Left ventricle myocardium superior (tissue), 1 donor: ENCODE measurements around the gene CST11. TPM values are rescaled to one million over a fixed set of nuclear protein-coding genes. Genes with fewer than 3 reads are reported as not detected.
"Not testable (repeated sequence)": the region's sequence is repeated elsewhere in the genome, so short reads cannot be mapped to it uniquely, and the experiment has no call there.

Experiments used
- ATAC-seq: fragments of 200-7000 bp; cut with Tn5 transposase; one replicate; pipeline ENCODE4 v1.9.1; 2020; ENCODE audit warnings: mild to moderate bottlenecking, moderate library complexity
- DNase-seq: peaks from one replicate; pipeline ENCODE4 v3.0.0-alpha.2; 2020
- intact Hi-C: fragments of 100-400 bp; cut with micrococcal nuclease; formaldehyde crosslinking; loops from one replicate; pipeline ENCODE4 v1.11.0; 2022
- long read RNA-seq: library from polyadenylated mRNA; unstranded; transcript quantifications from one replicate; pipeline ENCODE4 v2.0.0, GENCODE V29; 2021
- total RNA-seq: library from RNA; stranded (reverse); fragmentation: NEBNext Ultra II Directional; extraction: Animal tissue kit (Norgen Biotek cat#: 25700); gene quantifications from one replicate; pipeline ENCODE4 v1.2.1, GENCODE V29; 2021
- donor health status: DM: no; HTN: yes; CAD: no; lungs with severe emphysema.

The CST11 gene, protein sequence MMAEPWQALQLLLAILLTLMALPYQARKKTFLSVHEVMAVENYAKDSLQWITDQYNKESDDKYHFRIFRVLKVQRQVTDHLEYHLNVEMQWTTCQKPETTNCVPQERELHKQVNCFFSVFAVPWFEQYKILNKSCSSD
- not detected for total RNA-seq
- long read RNA-seq, result 0 reads

DNA sequence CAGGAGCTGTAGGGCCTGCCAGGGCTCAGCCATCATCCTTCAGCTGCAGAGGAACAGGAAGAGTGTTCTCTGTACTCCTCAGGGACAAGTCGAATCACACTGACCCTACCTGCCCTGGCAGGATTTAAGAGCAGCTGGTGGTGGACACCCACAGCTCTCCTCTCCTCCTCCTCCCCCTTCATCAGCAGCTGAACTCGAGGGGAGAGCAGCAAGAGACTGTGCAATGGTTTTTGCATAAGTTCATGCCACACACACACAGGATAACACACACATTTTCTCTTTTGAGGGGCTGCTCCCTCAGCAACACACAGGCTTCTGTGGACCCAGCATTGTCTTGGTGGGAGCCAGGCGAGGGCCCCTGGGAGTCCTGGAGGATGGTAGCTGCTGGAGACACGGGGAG is at the start of gene CST11:
Gene CST11, minus strand, starts transcription at position 101 of the 400 bp plus-strand sequence. Its CDS starts 65 bp downstream, at position 36.
- DNase-seq, result no peak
- ATAC-seq, result no peak
- intact Hi-C loops, result no loop called here

DNA sequence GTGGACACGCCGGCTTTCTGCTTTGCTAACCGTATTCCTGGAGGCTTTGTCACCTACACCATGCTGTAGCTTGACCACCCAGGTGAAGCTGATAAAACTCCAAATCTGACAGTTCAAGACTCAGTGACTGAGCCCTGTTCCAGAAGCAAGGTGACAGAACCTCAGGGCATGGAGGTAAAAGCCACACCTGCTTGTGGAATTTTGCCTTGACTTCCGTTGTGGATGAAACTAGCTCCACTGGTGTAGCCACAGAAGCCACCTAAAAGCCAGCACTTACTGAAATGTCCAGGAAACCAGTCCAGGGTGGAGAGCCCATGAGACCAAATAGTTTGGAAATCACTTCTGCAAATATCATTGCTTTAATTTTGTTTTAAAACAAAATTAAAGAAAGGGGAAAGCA is 49.2 kb upstream of the CST11 start:
- ATAC-seq (no peak), DNase-seq (no peak)
- intact Hi-C loops, result no loop called here

- ATAC-seq (no peak), DNase-seq (no peak)
- intact Hi-C loops, result no loop called here
These were observed 44.9 kb upstream of the CST11 start for GRCh38 chr20:23497536-23497935.

DNA sequence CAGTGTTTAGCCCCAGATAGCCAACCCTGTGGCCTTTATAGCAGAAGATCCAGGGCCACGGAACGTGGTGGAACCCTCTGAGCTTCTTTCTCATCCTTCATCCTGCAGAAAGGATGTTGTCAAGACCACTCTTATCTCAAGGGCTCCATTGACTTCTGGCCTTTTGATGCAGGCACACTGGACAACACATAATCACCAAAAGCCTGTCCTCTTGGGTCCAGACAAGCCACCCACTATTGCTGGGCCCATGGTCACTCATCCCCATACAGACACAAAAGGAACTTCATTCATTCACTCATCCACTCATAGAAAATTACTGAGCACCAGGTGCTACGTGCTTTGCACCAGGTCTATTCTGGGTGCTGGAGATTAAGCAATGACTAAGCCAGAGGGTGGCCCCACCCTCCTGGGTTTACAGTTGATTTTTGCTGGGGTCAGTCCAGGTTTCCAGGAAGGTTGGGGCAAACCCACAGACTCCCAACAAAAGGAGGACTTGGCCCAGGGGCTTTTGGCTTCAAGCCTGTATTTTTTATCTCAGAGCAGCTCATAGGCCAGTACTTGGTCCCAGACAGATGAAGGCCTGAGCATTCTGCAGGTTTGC is 40.6 kb upstream of the CST11 start:
- ATAC-seq (no peak), DNase-seq (no peak)
- intact Hi-C loops, result no loop called here

- intact Hi-C loops, result no loop called here
- ATAC-seq, result no peak
- no peak for DNase-seq
These were observed 39.6 kb upstream of the CST11 start for GRCh38 chr20:23492292-23492691.

DNA sequence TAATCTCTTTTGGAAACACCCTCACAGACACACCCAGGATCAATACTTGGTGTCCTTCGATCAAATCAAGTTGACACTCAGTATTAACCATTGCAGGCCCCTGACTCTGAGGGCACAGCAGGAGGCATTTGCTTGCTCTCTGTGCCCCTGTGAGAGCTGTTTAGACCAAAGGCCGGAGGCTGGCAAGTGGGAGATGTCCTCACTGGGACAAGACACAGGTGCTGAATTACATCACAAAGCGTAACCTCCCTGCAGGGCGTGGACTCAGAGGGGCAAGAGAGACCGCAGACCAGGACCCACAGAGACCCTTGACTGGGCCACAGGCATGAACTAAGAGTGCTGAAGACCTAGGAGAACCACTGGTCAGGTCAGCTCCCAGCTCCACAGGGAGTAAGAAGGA is 38.1 kb upstream of the CST11 start, which contains the start of gene CST8:
Gene CST8, plus strand, starts transcription at position 301 of the 400 bp plus-strand sequence. CDS start 551 bp downstream, outside the sequence.
- no peak for ATAC-seq
- intact Hi-C loops, result no loop called here
- no peak for DNase-seq

- intact Hi-C loops, result no loop called here
- ATAC-seq, result no peak
- no peak for DNase-seq
These were observed 36.3 kb upstream of the CST11 start for GRCh38 chr20:23488996-23489395.

- ATAC-seq, result no peak
- intact Hi-C loops, result no loop called here
- DNase-seq, result no peak
These were observed 35.8 kb upstream of the CST11 start for GRCh38 chr20:23488470-23488869.

DNA sequence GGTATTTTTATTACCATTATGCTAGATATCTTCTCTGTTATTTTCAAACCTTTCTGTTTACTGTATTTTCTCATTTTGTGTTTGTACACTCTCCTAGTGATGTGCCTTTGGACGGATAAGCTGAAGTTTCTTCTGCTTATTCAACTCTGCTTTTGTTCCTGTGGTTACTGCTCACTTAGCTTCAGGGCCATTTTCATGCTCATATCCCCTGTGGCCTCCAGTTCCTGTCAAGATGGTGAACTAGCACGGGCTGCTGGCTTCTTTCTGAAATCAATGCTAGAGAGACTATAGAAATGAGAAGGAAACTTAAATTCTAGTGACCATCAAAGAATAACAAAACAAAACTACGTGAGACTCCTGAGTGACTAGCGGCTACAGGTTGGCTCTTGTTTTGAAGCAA is 31.4 kb upstream of the CST11 start:
- no peak for ATAC-seq

DNA sequence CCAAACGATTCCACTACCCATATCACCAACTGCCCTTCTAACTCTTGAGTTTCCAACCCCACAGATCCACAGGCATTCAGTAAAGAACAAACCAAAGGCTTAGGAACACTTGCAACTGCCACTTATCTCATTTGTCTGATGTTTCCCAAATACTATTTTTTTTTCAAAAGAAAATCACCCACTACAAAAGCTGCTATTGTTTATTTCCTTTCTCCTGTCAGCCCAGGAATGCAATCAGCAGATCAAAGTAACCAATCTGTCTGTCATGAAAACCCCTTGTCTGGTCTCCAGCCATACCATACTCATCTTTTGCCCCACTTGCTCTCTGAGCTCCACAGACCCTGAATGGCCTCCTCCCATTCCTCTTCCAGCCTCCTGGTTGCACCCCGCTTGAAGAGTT is 29.5 kb upstream of the CST11 start:
- ATAC-seq, result no peak
- intact Hi-C loops, result no loop called here
- DNase-seq, result no peak

More for the DNA sequence above, 31.4 kb upstream of the CST11 start:
- no peak for DNase-seq
- intact Hi-C loops, result no loop called here

DNA sequence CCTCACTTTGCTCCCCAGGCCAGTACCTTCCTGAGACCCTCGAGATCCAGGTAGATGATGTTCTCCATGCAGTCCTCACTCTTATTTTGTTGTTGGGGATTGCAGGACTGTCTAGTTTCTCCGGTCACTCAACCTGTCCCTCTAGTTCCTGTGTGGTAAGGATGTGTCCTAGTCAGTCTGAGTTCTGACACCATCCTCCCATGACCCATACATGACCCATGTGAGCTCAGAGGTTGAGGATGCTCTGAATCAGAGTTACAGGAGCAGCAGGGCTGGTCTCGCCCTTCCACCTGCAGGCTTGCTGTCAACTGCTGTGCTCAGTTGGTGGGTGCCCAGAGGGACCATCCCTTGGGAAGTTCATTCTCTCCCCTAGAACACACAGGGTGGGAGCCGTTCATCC is 26.4 kb upstream of the CST11 start:
- DNase-seq, result no peak
- ATAC-seq, result no peak
- intact Hi-C loops, result no loop called here

DNA sequence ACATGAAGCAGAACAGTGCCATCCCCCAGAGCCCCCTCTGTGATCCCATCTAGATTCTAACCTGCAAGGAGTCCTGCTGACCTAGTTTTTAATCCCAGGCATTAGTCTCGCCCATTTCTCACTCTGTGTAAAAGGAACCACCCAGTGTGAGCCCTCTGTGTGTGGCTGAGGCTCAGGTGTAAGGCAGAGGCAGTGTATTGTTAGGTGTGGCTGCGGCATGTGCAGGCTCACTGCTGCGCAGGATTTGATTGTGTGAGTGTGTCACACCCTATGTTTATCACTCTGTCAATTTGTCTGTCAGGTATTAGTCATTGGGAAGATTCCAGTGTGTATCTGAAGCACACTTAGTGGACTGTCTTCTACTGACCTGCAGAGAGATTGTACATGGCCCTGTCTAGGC is 24.5 kb upstream of the CST11 start:
- intact Hi-C loops, result no loop called here
- ATAC-seq (no peak), DNase-seq (no peak)

DNA sequence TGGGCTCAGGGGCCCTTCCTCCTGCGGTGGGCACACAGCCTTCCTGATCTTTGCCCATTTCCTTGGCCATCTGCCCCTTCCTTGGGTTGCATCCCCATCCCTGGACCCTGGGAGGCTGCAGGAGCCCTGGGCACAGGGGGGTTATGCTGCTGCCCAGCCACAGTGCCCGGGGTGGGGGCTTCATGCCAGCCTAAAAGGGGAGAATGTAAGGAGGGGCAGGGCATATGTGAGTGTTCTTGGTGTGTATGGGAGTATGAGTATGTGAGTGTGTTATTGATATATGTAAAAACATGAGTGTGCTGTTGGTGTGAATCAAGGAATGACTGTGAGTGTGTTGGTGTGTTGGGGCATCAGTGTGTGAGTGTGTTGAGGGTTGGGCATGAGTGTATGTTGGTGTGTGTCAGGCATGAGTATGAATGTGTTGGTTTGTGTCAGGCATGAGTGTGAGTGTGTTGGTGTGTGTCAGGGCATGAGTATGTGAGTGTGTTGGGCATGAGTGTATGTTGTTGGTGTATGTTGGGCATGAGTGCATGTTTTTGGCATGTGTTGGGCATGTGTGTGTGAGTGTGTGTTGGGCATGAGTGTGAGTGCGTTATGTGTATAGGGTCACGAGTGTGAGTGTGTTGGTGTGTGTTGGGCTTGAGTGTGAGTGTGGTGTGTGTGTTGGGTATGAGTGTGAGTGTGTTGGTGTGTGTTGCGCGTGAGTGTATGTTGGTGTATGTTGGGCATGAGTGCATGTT is 23.5 kb upstream of the CST11 start:
- intact Hi-C loops, result no loop called here
- ATAC-seq, result no peak
- DNase-seq, result no peak

DNA sequence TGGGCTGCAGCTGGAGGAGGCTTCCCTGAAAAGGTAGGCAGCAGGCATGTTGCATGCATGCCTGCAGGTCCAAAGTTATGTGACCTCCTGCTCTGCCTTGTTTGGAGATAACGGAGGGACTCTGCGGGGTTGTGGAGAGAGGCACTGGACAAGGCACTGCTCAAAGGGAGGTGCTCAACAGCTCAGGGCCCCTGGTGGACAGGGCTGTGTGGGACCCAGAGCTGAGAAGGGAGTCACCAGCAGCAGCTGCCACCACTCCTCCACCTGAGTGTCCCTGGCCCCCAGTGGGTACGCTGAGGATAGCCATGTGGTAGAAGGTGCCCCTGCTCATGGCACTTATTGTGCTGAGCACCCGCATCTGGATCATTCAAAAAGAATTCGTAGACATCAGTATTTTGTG is 22.7 kb upstream of the CST11 start:
- no peak for ATAC-seq
- intact Hi-C loops, result no loop called here

GRCh38 chr20:23473293-23473692 is 20.6 kb upstream of the CST11 start:
- intact Hi-C loops, ATAC-seq: not testable (repeated sequence)

More for the DNA sequence above, 22.7 kb upstream of the CST11 start:
- DNase-seq, result no peak

GRCh38 chr20:23472306-23472705 is 19.6 kb upstream of the CST11 start:
- ATAC-seq, intact Hi-C loops, DNase-seq: not testable (repeated sequence)

More at GRCh38 chr20:23473293-23473692, 20.6 kb upstream of the CST11 start:
- not testable (repeated sequence) for DNase-seq

DNA sequence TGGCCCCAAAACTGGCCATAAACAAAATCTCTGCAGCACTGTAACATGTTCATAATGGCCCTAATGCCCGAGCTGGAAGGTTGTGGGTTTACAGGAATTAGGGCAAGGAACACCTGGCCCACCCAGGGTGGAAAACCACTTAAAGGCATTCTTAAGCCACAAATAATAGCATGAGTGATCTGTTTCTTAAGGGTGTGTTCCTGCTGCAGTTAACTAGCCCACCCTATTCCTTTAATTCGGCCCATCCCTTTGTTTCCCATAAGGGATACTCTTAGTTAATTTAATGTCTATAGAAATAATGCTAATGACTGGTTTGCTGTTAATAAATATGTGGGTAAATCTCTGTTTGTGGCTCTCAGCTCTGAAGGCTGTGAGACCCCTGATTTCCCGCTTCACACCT is 14.3 kb upstream of the CST11 start:
- intact Hi-C loops, ATAC-seq, DNase-seq: not testable (repeated sequence)

- intact Hi-C loops, result no loop called here
- DNase-seq (no peak), ATAC-seq (no peak)
These were observed 8.5 kb upstream of the CST11 start for GRCh38 chr20:23461180-23461579.

DNA sequence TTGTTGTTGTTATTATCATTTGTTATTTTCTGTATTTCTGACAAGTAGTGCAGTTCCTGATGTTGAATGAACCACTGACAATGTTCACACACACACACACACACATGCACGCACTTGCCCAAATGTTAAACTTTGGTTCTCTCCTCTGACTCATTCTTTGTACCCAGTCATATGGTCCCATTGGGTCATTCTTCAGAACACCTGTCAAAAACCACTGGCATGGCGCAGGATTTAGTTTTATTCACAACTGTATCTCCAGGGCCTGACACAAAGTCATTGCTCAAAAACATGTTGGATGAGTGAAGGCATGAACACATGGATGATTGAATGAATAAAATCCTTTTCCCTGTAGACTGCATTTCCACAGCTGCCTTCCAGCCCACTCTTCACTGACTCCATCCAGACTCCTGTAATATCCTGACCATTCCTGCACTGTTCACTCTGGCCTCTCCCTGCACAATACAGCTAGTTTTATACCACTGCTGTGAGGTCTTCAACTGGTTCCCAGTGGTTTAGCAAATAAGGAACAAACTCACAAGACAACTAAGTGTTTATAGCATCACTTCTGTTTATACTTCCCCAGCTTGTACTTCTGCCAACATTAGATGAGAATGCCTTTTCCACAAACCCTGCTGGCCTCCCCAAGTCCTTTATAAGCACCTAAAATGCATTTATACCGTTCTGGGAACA is 6.9 kb upstream of the CST11 start:
- DNase-seq (no peak), ATAC-seq (no peak)
- intact Hi-C loops, result no loop called here

GRCh38 chr20:23456873-23457272 is 4.2 kb upstream of the CST11 start:
- DNase-seq, result no peak
- ATAC-seq, result no peak
- intact Hi-C loops, result no loop called here
